GM12873 (cell line): ENCODE measurements around the gene PRELID2.

Experiments used
- CTCF ChIP-seq: IDR thresholded peaks from 2 replicates; pipeline ENCODE4 v1.5.1; 2012; ENCODE audit warnings: low read depth, mild to moderate bottlenecking, moderate library complexity, low read length, control low read depth; ENCODE audit not compliant: insufficient read depth; ENCODE audit errors: missing control alignments

Gene PRELID2

GRCh38 chr5:145791866-145792265, 43.3 kb downstream of the PRELID2 start:
- TF ChIP-seq CTCF = no peak

GRCh38 chr5:145787996-145788395, 47.1 kb downstream of the PRELID2 start:
- TF ChIP-seq CTCF = no peak

- TF ChIP-seq CTCF = no peak
Measured at GRCh38 chr5:145787507-145787906, 47.6 kb downstream of the PRELID2 start.

GRCh38 chr5:145787001-145787400, 48.1 kb downstream of the PRELID2 start:
- no peak for TF ChIP-seq CTCF

GRCh38 chr5:145780982-145781381, 54.2 kb downstream of the PRELID2 start:
- TF ChIP-seq CTCF = no peak

- no peak for TF ChIP-seq CTCF
Measured at GRCh38 chr5:145778144-145778900, 56.8 kb downstream of the PRELID2 start.

- TF ChIP-seq CTCF = no peak
Measured at GRCh38 chr5:145777445-145778063, 57.6 kb downstream of the PRELID2 start.
